NCI-H2196 (cell line): ENCODE data around the gene KHK.
"Not testable (repeated sequence)": the region's sequence is repeated elsewhere in the genome, so short reads cannot be mapped to it uniquely, and the experiment has no call there.

Experiments
- DNase-seq: peaks from one replicate; lab custom pipeline; 2025; ENCODE audit not compliant: unreplicated experiment; lab: John Stamatoyannopoulos, UW

Gene KHK

GRCh38 chr2:27059141-27059820 is 27.3 kb upstream of the KHK start:
- no peak for DNase-seq

- no peak for DNase-seq
Observed at GRCh38 chr2:27060323-27060722, 26.2 kb upstream of the KHK start.

GRCh38 chr2:27065128-27065527 is 21.4 kb upstream of the KHK start:
- no peak for DNase-seq

- DNase-seq, result no peak
Observed at GRCh38 chr2:27067385-27067784, 19.2 kb upstream of the KHK start.

- DNase-seq, result no peak
Observed at GRCh38 chr2:27069436-27069835, 17.1 kb upstream of the KHK start.

- no peak for DNase-seq
Observed at GRCh38 chr2:27069961-27070618, 16.5 kb upstream of the KHK start.

GRCh38 chr2:27070653-27071276 is 15.8 kb upstream of the KHK start:
- DNase-seq, result no peak

- peak; percentile 97 for DNase-seq
Observed at GRCh38 chr2:27071277-27071989, 15.1 kb upstream of the KHK start, which contains the start of gene OST4. OST4 (minus strand) TSS chr2:27071654.

GRCh38 chr2:27071990-27072830 is 14.4 kb upstream of the KHK start:
- no peak for DNase-seq

- no peak for DNase-seq
Observed at GRCh38 chr2:27072920-27073319, 13.7 kb upstream of the KHK start.

GRCh38 chr2:27073782-27074181 is 12.8 kb upstream of the KHK start:
- no peak for DNase-seq

GRCh38 chr2:27074738-27075565 is 11.6 kb upstream of the KHK start:
- DNase-seq, result peak; percentile 12

GRCh38 chr2:27075566-27075871 is 11.1 kb upstream of the KHK start:
- DNase-seq, result not testable (repeated sequence)

GRCh38 chr2:27076323-27076722 is 10.2 kb upstream of the KHK start:
- no peak for DNase-seq

- DNase-seq, result no peak
Observed at GRCh38 chr2:27077231-27077630, 9.3 kb upstream of the KHK start.

GRCh38 chr2:27078267-27079194 is 8.0 kb upstream of the KHK start, which contains the start of gene EMILIN1:
EMILIN1 (plus strand) TSS chr2:27078615; CDS start chr2:27079066, 451 bp downstream.
- DNase-seq, result no peak

- DNase-seq, result no peak
Observed at GRCh38 chr2:27079233-27080139, 7.1 kb upstream of the KHK start.

- DNase-seq, result no peak
Observed at GRCh38 chr2:27080140-27080469, 6.5 kb upstream of the KHK start.
